G401 (cell line): ENCODE data around the gene SHISA6. TPM values are rescaled to one million over a fixed set of nuclear protein-coding genes. Genes with fewer than 3 reads are reported as not detected.

Source experiments
- DNase-seq: peaks from one replicate; pipeline ENCODE4 v3.0.0-alpha.2; 2015; ENCODE audit warnings: low spot score
- in situ Hi-C: cut with HindIII; loops from 2 replicates; pipeline ENCODE4 v1.10.0; 2016; ENCODE audit warnings: low sequenced_read_pairs, mixed read lengths
- total RNA-seq: library from RNA; depleted of rRNA; stranded (reverse); fragments of >200 nt; shearing (Covaris generic); gene quantifications from 2 replicates; pipeline ENCODE4 v1.2.3, GENCODE V29; 2014

The SHISA6 gene
- total RNA-seq, 1 experiment from 2014 or later: not detected

- in situ Hi-C loops: no loop called here
- no peak for DNase-seq
Observed at GRCh38 chr17:11610999-11611566, 370.1 kb downstream of the SHISA6 start.

- in situ Hi-C loops: no loop called here
- no peak for DNase-seq
Observed at GRCh38 chr17:11612956-11613355, 371.9 kb downstream of the SHISA6 start.
